WERI-Rb-1 (cell line): Measurements from ENCODE around the gene OMD.

ENCODE experiments used
- DNase-seq: peaks from one replicate; pipeline ENCODE4 v3.0.0-alpha.2; 2020
- H3K27ac ChIP-seq: fragments of 250-450 bp; sonication (Bioruptor Pico); 2 replicates; pipeline ENCODE4 v1.5.1; 2020; ENCODE audit warnings: mild to moderate bottlenecking, moderate library complexity
- H3K27me3 ChIP-seq: fragments of 250-450 bp; sonication (Bioruptor Pico); 2 replicates; pipeline ENCODE4 v1.5.1; 2021; ENCODE audit warnings: mild to moderate bottlenecking, low read depth, moderate library complexity; ENCODE audit not compliant: insufficient read depth, severe bottlenecking
- H3K36me3 ChIP-seq: fragments of 250-450 bp; sonication (Bioruptor Pico); 2 replicates; pipeline ENCODE4 v1.5.1; 2020; ENCODE audit warnings: mild to moderate bottlenecking, moderate library complexity
- H3K4me3 ChIP-seq: 2 replicates; pipeline ENCODE4 v1.5.1; 2011; ENCODE audit warnings: low read depth, mild to moderate bottlenecking, control low read depth, low read length
- H3K9me3 ChIP-seq: fragments of 250-450 bp; sonication (Bioruptor Pico); 2 replicates; pipeline ENCODE4 v1.5.1; 2021; ENCODE audit warnings: mild to moderate bottlenecking, moderate library complexity; ENCODE audit not compliant: severe bottlenecking
- CTCF ChIP-seq: IDR thresholded peaks from 2 replicates; pipeline ENCODE4 v1.5.1; 2011; ENCODE audit warnings: low read depth, mild to moderate bottlenecking, control low read depth, inconsistent platforms, low read length

OMD gene

GRCh38 chr9:92392690-92393089 is 31.6 kb downstream of the OMD start:
- H3K27ac ChIP-seq = no peak overlapping the region
- H3K36me3 ChIP-seq = no peaks in the 10 kb centered on the region
- no peaks in the 10 kb centered on the region for H3K27me3 ChIP-seq
- H3K9me3 ChIP-seq = no peaks in the 10 kb centered on the region
- TF ChIP-seq CTCF = no peak
- DNase-seq = no peak
- no peak overlapping the region for H3K4me3 ChIP-seq

GRCh38 chr9:92385953-92386352 is 38.3 kb downstream of the OMD start:
- H3K27me3 ChIP-seq = no peaks in the 10 kb centered on the region
- no peaks in the 10 kb centered on the region for H3K9me3 ChIP-seq
- no peak overlapping the region for H3K4me3 ChIP-seq
- H3K27ac ChIP-seq = no peak overlapping the region
- no peak for TF ChIP-seq CTCF
- H3K36me3 ChIP-seq = no peaks in the 10 kb centered on the region
- no peak for DNase-seq

GRCh38 chr9:92385477-92385876 is 38.8 kb downstream of the OMD start:
- no peaks in the 10 kb centered on the region for H3K9me3 ChIP-seq

GRCh38 chr9:92385001-92385400 is 39.3 kb downstream of the OMD start:
- H3K27ac ChIP-seq = no peak overlapping the region
- no peaks in the 10 kb centered on the region for H3K27me3 ChIP-seq
- H3K9me3 ChIP-seq = no peaks in the 10 kb centered on the region
- no peak for TF ChIP-seq CTCF
- H3K36me3 ChIP-seq = peaks cover 4% of the 10 kb centered on the region; the same call in 1 of the 2 replicates
- no peak for DNase-seq
- H3K4me3 ChIP-seq = no peak overlapping the region

More at GRCh38 chr9:92385477-92385876, 38.8 kb downstream of the OMD start:
- H3K4me3 ChIP-seq = no peak overlapping the region
- DNase-seq = no peak
- TF ChIP-seq CTCF = no peak
- H3K27ac ChIP-seq = no peak overlapping the region
- H3K36me3 ChIP-seq = peaks cover 4% of the 10 kb centered on the region; the same call in 1 of the 2 replicates
- H3K27me3 ChIP-seq = no peaks in the 10 kb centered on the region

GRCh38 chr9:92384375-92384774 is 39.9 kb downstream of the OMD start:
- Histone ChIP-seq H3K4me3 (no peak overlapping the region), H3K27me3 (no peaks in the 10 kb centered on the region), H3K36me3 (peaks cover 4% of the 10 kb centered on the region; the same call in 1 of the 2 replicates), H3K27ac (no peak overlapping the region), H3K9me3 (no peaks in the 10 kb centered on the region)
- DNase-seq = no peak
- no peak for TF ChIP-seq CTCF

GRCh38 chr9:92381775-92382174 is 42.5 kb downstream of the OMD start:
- Histone ChIP-seq H3K9me3 (no peaks in the 10 kb centered on the region), H3K27ac (no peak overlapping the region), H3K36me3 (peaks cover 4% of the 10 kb centered on the region; the same call in 1 of the 2 replicates), H3K27me3 (no peaks in the 10 kb centered on the region), H3K4me3 (no peak overlapping the region)
- no peak for DNase-seq
- TF ChIP-seq CTCF = no peak
